ENCODE results near the gene PCSK4. TPM values are rescaled to one million over a fixed set of nuclear protein-coding genes. Genes with fewer than 3 reads are reported as not detected.

The PCSK4 gene
- total RNA-seq, 3 donors from 2014 or later, result 0.46 to 0.50 (median 0.49) TPM

DNA sequence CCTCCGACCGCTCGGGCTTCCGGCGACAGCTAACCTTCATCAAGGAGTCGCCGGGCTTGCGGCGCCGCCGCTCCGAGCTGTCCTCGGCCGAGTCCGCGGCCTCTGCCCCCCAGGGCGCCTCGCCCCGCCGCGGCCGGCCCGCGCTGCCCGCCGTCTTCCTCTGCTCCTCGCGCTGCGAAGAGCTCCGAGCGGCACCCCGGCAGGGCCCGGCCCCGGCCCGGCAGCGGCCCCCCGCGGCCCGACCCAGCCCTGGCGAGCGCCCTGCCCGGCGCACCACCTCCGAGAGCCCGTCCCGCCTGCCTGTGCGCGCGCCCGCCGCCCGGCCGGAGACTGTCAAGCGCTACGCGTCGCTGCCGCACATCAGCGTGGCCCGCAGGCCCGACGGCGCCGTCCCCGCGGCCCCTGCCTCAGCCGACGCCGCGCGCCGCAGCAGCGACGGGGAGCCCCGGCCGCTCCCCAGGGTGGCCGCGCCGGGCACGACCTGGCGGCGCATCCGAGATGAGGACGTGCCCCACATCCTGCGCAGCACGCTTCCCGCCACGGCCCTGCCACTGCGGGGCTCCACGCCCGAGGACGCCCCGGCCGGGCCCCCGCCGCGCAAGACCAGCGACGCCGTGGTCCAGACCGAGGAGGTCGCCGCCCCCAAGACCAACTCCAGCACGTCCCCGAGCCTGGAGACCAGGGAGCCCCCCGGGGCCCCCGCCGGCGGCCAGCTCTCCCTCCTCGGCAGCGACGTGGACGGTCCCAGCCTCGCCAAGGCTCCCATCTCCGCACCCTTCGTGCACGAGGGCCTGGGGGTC lies 20.7 kb downstream of the PCSK4 start:
- peaks cover 11% of the 10 kb centered on the region for H3K27me3 Mint-ChIP-seq (ENCODE audit: low read depth)

GRCh38 chr19:1468821-1469254 lies 21.3 kb downstream of the PCSK4 start:
- Mint-ChIP-seq H3K9me3 (no peaks in the 10 kb centered on the region), H3K4me3 (no peak overlapping the region), H3K4me1 (ENCODE audit: low read depth) (peaks cover 8% of the 10 kb centered on the region), H3K36me3 (ENCODE audit: insufficient read depth) (no peaks in the 10 kb centered on the region), H3K27me3 (ENCODE audit: low read depth) (peaks cover 13% of the 10 kb centered on the region)
- DNase-seq (no peak), ATAC-seq (peak; percentile 14 to 26)

More for the DNA sequence above, 20.7 kb downstream of the PCSK4 start:
- no peak overlapping the region for H3K4me3 Mint-ChIP-seq
- H3K9me3 Mint-ChIP-seq, result no peaks in the 10 kb centered on the region
- H3K36me3 Mint-ChIP-seq (ENCODE audit: insufficient read depth), result no peaks in the 10 kb centered on the region
- no peak for DNase-seq
- peak; percentile 21 to 32 for ATAC-seq
- H3K4me1 Mint-ChIP-seq (ENCODE audit: low read depth), result peaks cover 8% of the 10 kb centered on the region

GRCh38 chr19:1468274-1468820 lies 21.8 kb downstream of the PCSK4 start:
- ATAC-seq (no peak), DNase-seq (no peak)
- H3K4me3 Mint-ChIP-seq, result peak overlapping the region; percentile 29
- H3K4me1 Mint-ChIP-seq (ENCODE audit: low read depth), result peaks cover 8% of the 10 kb centered on the region
- no peaks in the 10 kb centered on the region for H3K9me3 Mint-ChIP-seq
- H3K36me3 Mint-ChIP-seq (ENCODE audit: insufficient read depth), result no peaks in the 10 kb centered on the region
- peaks cover 13% of the 10 kb centered on the region for H3K27me3 Mint-ChIP-seq (ENCODE audit: low read depth)

- ATAC-seq, result no peak
- no peak overlapping the region for H3K4me3 Mint-ChIP-seq
- peaks cover 11% of the 10 kb centered on the region for H3K27me3 Mint-ChIP-seq (ENCODE audit: low read depth)
- no peak for DNase-seq
- H3K4me1 Mint-ChIP-seq (ENCODE audit: low read depth), result peaks cover 5% of the 10 kb centered on the region
- no peaks in the 10 kb centered on the region for H3K9me3 Mint-ChIP-seq
- H3K36me3 Mint-ChIP-seq (ENCODE audit: insufficient read depth), result no peaks in the 10 kb centered on the region
Observed at GRCh38 chr19:1467490-1468273, 22.5 kb downstream of the PCSK4 start.

- H3K27me3 Mint-ChIP-seq (ENCODE audit: low read depth), result peaks cover 11% of the 10 kb centered on the region
- DNase-seq, result no peak
- H3K4me3 Mint-ChIP-seq, result no peak overlapping the region
- no peak for ATAC-seq
- H3K36me3 Mint-ChIP-seq (ENCODE audit: insufficient read depth), result no peaks in the 10 kb centered on the region
- H3K4me1 Mint-ChIP-seq (ENCODE audit: low read depth), result peaks cover 5% of the 10 kb centered on the region
- no peaks in the 10 kb centered on the region for H3K9me3 Mint-ChIP-seq
Observed at GRCh38 chr19:1467215-1467489, 23.0 kb downstream of the PCSK4 start.

DNA sequence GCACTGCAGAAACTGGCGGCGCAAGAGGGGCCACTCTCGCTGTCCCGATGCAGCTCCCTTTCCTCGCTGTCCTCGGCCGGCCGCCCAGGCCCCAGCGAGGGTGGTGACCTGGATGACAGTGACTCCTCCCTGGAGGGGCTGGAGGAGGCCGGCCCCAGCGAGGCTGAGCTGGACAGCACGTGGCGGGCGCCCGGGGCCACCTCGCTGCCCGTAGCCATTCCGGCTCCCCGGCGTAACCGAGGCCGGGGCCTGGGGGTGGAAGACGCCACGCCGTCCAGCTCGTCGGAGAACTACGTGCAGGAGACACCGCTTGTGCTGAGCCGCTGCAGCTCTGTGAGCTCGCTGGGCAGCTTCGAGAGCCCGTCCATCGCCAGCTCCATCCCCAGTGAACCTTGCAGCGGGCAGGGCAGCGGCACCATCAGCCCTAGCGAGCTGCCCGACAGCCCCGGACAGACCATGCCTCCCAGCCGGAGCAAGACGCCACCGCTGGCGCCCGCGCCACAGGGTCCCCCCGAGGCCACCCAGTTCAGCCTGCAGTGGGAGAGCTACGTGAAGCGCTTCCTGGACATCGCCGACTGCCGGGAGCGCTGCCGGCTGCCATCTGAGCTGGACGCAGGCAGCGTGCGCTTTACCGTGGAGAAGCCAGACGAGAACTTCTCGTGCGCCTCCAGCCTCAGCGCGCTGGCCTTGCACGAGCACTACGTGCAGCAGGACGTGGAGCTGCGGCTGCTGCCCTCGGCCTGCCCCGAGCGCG lies 23.5 kb downstream of the PCSK4 start:
- DNase-seq, result no peak
- no peak for ATAC-seq
- no peaks in the 10 kb centered on the region for H3K36me3 Mint-ChIP-seq (ENCODE audit: insufficient read depth)
- H3K9me3 Mint-ChIP-seq, result no peaks in the 10 kb centered on the region
- peaks cover 11% of the 10 kb centered on the region for H3K27me3 Mint-ChIP-seq (ENCODE audit: low read depth)
- H3K4me3 Mint-ChIP-seq, result no peak overlapping the region
- H3K4me1 Mint-ChIP-seq (ENCODE audit: low read depth), result peaks cover 5% of the 10 kb centered on the region

DNA sequence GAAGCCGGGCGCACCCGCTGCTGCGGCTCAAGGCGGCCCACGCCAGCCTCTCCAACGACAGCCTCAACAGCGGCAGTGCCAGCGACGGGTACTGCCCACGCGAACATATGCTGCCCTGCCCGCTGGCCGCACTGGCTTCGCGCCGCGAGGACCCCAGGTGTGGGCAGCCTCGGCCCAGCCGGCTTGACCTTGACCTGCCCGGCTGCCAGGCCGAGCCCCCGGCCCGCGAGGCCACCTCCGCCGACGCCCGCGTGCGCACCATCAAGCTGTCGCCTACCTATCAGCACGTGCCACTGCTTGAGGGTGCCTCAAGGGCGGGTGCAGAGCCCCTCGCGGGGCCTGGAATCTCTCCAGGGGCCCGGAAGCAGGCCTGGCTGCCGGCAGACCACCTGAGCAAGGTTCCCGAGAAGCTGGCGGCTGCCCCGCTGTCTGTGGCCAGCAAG lies 24.1 kb downstream of the PCSK4 start:
- no peaks in the 10 kb centered on the region for H3K9me3 Mint-ChIP-seq
- H3K27me3 Mint-ChIP-seq (ENCODE audit: low read depth), result peaks cover 11% of the 10 kb centered on the region
- H3K36me3 Mint-ChIP-seq (ENCODE audit: insufficient read depth), result no peaks in the 10 kb centered on the region
- ATAC-seq (no peak), DNase-seq (no peak)
- H3K4me3 Mint-ChIP-seq, result no peak overlapping the region
- H3K4me1 Mint-ChIP-seq (ENCODE audit: low read depth), result peaks cover 3% of the 10 kb centered on the region

- no peaks in the 10 kb centered on the region for H3K36me3 Mint-ChIP-seq (ENCODE audit: insufficient read depth)
- H3K9me3 Mint-ChIP-seq, result no peaks in the 10 kb centered on the region
- ATAC-seq, result peak in 1 of 2 donors; percentile 23
- DNase-seq, result no peak
- H3K4me3 Mint-ChIP-seq, result no peak overlapping the region
- H3K4me1 Mint-ChIP-seq (ENCODE audit: low read depth), result peaks cover 3% of the 10 kb centered on the region
- peaks cover 11% of the 10 kb centered on the region for H3K27me3 Mint-ChIP-seq (ENCODE audit: low read depth)
Observed at GRCh38 chr19:1465191-1466016, 24.7 kb downstream of the PCSK4 start.

DNA sequence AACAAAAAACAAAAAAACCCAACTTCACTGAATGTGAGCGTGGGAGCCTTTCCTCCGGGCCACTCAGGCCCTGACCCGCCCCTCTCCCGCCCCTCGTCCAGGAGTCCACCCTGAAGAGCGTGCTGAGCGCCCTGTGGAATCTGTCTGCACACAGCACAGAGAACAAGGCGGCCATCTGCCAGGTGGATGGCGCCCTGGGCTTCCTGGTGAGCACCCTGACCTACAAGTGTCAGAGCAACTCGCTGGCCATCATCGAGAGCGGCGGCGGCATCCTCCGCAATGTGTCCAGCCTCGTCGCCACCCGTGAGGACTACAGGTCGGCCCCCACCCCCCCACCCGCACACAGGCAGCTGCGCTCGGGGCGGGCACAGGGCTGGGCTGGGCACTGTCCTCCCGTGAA lies 28.3 kb downstream of the PCSK4 start:
- peaks cover 2% of the 10 kb centered on the region for H3K4me1 Mint-ChIP-seq (ENCODE audit: low read depth)
- peaks cover 29% of the 10 kb centered on the region for H3K27me3 Mint-ChIP-seq (ENCODE audit: low read depth)
- ATAC-seq (no peak), DNase-seq (no peak)
- no peaks in the 10 kb centered on the region for H3K9me3 Mint-ChIP-seq
- no peak overlapping the region for H3K4me3 Mint-ChIP-seq
- no peaks in the 10 kb centered on the region for H3K36me3 Mint-ChIP-seq (ENCODE audit: insufficient read depth)

DNA sequence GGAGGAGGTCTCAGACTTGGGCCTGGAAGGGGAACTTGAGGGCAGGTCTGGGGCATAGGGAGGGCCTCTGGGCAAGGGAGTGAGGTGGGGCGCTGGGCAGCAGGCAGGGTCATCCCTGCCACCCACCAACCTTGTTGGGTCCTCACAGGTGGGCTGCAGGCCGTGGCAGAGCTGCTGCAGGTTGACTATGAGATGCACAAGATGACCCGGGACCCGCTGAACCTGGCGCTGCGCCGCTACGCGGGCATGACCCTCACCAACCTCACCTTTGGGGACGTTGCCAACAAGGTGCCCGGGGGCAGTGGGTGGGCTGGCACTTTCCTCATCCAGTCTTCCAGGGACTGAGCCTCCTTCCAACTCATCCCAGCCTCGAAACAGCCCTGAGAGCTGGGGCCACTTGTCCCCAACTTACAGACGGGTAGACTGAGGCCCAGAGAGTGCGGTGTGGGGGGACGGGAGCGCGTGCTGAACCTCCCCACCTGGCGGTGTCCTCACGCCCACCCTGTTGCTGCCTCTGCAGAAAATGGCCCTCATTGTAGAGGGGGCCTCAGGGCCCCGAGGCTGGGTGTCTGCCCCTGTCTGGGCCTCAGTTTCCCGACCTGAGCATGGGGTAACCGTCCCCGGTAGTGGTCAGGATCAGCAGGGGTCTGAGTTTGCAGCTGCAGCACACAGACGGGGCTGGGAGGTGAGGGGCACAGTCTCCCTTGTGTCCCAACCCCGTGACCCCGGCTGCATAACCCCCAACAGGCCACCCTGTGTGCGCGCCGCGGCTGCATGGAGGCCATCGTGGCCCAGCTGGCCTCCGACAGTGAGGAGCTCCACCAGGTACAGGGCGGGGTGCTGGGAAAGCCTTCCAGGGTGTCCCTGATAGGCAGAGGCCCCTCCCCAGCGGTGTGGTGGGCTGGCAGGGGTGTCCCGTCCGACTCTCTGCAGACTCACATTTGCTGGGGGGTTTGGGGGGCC lies 29.8 kb downstream of the PCSK4 start:
- no peak overlapping the region for H3K4me3 Mint-ChIP-seq
- DNase-seq (no peak), ATAC-seq (no peak)

GRCh38 chr19:1459479-1459878 lies 30.7 kb downstream of the PCSK4 start:
- Mint-ChIP-seq H3K4me1 (ENCODE audit: low read depth) (peaks cover 8% of the 10 kb centered on the region), H3K4me3 (no peak overlapping the region), H3K27me3 (ENCODE audit: low read depth) (peaks cover 35% of the 10 kb centered on the region), H3K36me3 (ENCODE audit: insufficient read depth) (no peaks in the 10 kb centered on the region), H3K9me3 (no peaks in the 10 kb centered on the region)
- DNase-seq (no peak), ATAC-seq (no peak)

More for the DNA sequence above, 29.8 kb downstream of the PCSK4 start:
- Mint-ChIP-seq H3K9me3 (no peaks in the 10 kb centered on the region), H3K36me3 (ENCODE audit: insufficient read depth) (no peaks in the 10 kb centered on the region), H3K4me1 (ENCODE audit: low read depth) (peaks cover 6% of the 10 kb centered on the region), H3K27me3 (ENCODE audit: low read depth) (peaks cover 32% of the 10 kb centered on the region)

DNA sequence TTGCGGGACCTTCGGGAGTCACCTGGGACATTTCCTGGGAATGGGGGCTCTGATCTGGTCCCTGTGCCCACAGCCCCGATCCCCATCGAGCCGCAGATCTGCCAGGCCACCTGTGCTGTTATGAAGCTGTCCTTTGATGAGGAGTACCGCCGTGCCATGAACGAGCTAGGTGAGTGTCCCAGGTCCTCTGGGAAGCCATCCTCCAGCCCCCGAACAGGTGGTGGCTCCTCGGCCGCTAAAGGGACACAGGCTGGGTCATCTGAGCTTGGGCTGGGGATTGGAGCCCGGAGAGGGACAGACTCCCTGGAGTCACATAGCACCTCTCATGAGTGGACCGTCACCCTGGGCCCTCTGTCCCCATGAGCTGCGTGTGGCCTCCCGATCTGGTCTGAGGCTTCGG lies 32.3 kb downstream of the PCSK4 start:
- peaks cover 42% of the 10 kb centered on the region for H3K27me3 Mint-ChIP-seq (ENCODE audit: low read depth)
- DNase-seq (no peak), ATAC-seq (no peak)
- H3K4me1 Mint-ChIP-seq (ENCODE audit: low read depth), result peaks cover 11% of the 10 kb centered on the region
- no peaks in the 10 kb centered on the region for H3K9me3 Mint-ChIP-seq
- no peaks in the 10 kb centered on the region for H3K36me3 Mint-ChIP-seq (ENCODE audit: insufficient read depth)
- H3K4me3 Mint-ChIP-seq, result no peak overlapping the region

Data from activated T-cell treated with anti-CD3 and anti-CD28 coated beads, Interleukin-2, amount 50 U/mL, for 4 hours (primary cell).